HCT116 (cell line): Measurements from ENCODE around the gene ARMC10.

Experiments used
- EGR1 ChIP-seq: IDR thresholded peaks from 2 replicates; pipeline ENCODE4 v1.6.1; 2012; ENCODE audit warnings: low read depth
- EZH2 ChIP-seq: fragments of 200-600 bp; sonication (generic); IDR thresholded peaks from 2 replicates; pipeline ENCODE4 v1.6.1; 2017; ENCODE audit warnings: antibody characterized with exemption, mixed run types
- POLR2A ChIP-seq: IDR thresholded peaks from 2 replicates; pipeline ENCODE4 v1.7.0; 2011; ENCODE audit warnings: borderline replicate concordance; ENCODE audit not compliant: insufficient read depth, insufficient read length; ENCODE audit errors: extremely low read depth
- RAD21 ChIP-seq: IDR thresholded peaks from 2 replicates; pipeline ENCODE4 v1.6.1; 2012; ENCODE audit warnings: low read depth, mild to moderate bottlenecking
- TCF7L2 ChIP-seq: IDR thresholded peaks from 2 replicates; pipeline ENCODE4 v1.7.0; 2011; ENCODE audit warnings: borderline replicate concordance, inconsistent platforms; ENCODE audit not compliant: insufficient read depth, insufficient read length; ENCODE audit errors: extremely low read depth
- YY1 ChIP-seq: IDR thresholded peaks from 2 replicates; pipeline ENCODE4 v1.6.1; 2011; ENCODE audit warnings: low read length, low read depth, moderate library complexity, mild to moderate bottlenecking; ENCODE audit not compliant: insufficient replicate concordance; ENCODE audit errors: extremely low read depth
- ZFX ChIP-seq: fragments of 450-650 bp; IDR thresholded peaks from 2 replicates; pipeline ENCODE4 v1.6.1; 2017
- ZNF274 ChIP-seq: fragments of 200-500 bp; sonication (Bioruptor generic); IDR thresholded peaks from 2 replicates; pipeline ENCODE4 v1.6.1; 2014; ENCODE audit warnings: mild to moderate bottlenecking, low read depth, low read length, inconsistent platforms
- TF ChIP-seq, protein P1 (sequence below): IDR thresholded peaks from 2 replicates; pipeline ENCODE4 v1.6.1; 2012; ENCODE audit warnings: low read depth
- TF ChIP-seq, protein P2 (sequence below), 3 experiments: fragments of 200-600 bp in 1 of 3; sonication (generic) in 1 of 3; IDR thresholded peaks in 2 of 3; conservative IDR thresholded peaks in 1 of 3; 2 replicates each; pipeline ENCODE4 v1.5.1; 2012 to 2017; ENCODE audit warnings: low read depth in 2 of 3, low read length in 2 of 3, antibody characterized with exemption in 1 of 3, borderline replicate concordance in 1 of 3, control low read depth in 1 of 3, mild to moderate bottlenecking in 1 of 3, mixed read lengths in 1 of 3, mixed run types in 1 of 3, moderate library complexity in 1 of 3; ENCODE audit not compliant: insufficient read depth in 1 of 3
- TF ChIP-seq, protein P3 (sequence below): IDR thresholded peaks from 2 replicates; pipeline ENCODE4 v1.6.1; 2012
- TF ChIP-seq, protein P4 (sequence below): IDR thresholded peaks from 2 replicates; pipeline ENCODE4 v1.6.1; 2012

DNA sequence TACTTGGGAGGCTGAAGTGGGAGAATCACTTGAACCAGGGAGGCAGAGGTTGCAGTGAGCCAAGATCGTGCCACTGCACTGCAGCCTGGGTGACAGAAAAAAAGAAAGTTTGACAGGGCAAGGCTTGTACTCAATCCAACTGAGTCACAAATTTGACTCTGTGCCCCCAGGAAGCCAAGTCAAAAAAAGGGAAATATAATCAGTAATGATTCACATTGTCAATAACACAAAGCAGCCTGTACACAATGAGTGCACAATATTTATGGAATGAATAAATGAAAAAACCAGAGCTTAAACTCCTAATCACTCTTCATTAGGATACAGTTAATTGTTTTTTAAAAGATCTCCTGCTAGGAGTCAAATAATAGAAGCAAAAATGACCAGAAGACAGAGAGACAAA lies 67.6 kb downstream of the ARMC10 start:
- TF ChIP-seq EGR1 = no peak
- TF ChIP-seq, protein P1, sequence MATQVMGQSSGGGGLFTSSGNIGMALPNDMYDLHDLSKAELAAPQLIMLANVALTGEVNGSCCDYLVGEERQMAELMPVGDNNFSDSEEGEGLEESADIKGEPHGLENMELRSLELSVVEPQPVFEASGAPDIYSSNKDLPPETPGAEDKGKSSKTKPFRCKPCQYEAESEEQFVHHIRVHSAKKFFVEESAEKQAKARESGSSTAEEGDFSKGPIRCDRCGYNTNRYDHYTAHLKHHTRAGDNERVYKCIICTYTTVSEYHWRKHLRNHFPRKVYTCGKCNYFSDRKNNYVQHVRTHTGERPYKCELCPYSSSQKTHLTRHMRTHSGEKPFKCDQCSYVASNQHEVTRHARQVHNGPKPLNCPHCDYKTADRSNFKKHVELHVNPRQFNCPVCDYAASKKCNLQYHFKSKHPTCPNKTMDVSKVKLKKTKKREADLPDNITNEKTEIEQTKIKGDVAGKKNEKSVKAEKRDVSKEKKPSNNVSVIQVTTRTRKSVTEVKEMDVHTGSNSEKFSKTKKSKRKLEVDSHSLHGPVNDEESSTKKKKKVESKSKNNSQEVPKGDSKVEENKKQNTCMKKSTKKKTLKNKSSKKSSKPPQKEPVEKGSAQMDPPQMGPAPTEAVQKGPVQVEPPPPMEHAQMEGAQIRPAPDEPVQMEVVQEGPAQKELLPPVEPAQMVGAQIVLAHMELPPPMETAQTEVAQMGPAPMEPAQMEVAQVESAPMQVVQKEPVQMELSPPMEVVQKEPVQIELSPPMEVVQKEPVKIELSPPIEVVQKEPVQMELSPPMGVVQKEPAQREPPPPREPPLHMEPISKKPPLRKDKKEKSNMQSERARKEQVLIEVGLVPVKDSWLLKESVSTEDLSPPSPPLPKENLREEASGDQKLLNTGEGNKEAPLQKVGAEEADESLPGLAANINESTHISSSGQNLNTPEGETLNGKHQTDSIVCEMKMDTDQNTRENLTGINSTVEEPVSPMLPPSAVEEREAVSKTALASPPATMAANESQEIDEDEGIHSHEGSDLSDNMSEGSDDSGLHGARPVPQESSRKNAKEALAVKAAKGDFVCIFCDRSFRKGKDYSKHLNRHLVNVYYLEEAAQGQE = no peak
- TF ChIP-seq, protein P2, sequence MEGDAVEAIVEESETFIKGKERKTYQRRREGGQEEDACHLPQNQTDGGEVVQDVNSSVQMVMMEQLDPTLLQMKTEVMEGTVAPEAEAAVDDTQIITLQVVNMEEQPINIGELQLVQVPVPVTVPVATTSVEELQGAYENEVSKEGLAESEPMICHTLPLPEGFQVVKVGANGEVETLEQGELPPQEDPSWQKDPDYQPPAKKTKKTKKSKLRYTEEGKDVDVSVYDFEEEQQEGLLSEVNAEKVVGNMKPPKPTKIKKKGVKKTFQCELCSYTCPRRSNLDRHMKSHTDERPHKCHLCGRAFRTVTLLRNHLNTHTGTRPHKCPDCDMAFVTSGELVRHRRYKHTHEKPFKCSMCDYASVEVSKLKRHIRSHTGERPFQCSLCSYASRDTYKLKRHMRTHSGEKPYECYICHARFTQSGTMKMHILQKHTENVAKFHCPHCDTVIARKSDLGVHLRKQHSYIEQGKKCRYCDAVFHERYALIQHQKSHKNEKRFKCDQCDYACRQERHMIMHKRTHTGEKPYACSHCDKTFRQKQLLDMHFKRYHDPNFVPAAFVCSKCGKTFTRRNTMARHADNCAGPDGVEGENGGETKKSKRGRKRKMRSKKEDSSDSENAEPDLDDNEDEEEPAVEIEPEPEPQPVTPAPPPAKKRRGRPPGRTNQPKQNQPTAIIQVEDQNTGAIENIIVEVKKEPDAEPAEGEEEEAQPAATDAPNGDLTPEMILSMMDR (IDR thresholded peaks at IDR 0.05 in 2 of 3, conservative IDR thresholded peaks at IDR 0.05 in 1 of 3; ENCODE audit: borderline replicate concordance in 1 of 3, insufficient read depth in 1 of 3, low read depth in 2 of 3, low read length in 2 of 3) = no peak
- TF ChIP-seq, protein P3, sequence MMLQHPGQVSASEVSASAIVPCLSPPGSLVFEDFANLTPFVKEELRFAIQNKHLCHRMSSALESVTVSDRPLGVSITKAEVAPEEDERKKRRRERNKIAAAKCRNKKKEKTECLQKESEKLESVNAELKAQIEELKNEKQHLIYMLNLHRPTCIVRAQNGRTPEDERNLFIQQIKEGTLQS = no peak
- TF ChIP-seq, protein P4, sequence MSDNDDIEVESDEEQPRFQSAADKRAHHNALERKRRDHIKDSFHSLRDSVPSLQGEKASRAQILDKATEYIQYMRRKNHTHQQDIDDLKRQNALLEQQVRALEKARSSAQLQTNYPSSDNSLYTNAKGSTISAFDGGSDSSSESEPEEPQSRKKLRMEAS = no peak
- TF ChIP-seq YY1 = no peak
- TF ChIP-seq POLR2A = no peak
- TF ChIP-seq ZNF274 = no peak
- no peak for TF ChIP-seq ZFX
- TF ChIP-seq RAD21 = no peak
- TF ChIP-seq TCF7L2 = no peak
- TF ChIP-seq EZH2 = no peak
